Measurements from ENCODE around the gene RAB36. TPM values are rescaled to one million over a fixed set of nuclear protein-coding genes. Genes with fewer than 3 reads are reported as not detected.

RAB36 gene
- total RNA-seq, 1 donor = 4.6 TPM

DNA sequence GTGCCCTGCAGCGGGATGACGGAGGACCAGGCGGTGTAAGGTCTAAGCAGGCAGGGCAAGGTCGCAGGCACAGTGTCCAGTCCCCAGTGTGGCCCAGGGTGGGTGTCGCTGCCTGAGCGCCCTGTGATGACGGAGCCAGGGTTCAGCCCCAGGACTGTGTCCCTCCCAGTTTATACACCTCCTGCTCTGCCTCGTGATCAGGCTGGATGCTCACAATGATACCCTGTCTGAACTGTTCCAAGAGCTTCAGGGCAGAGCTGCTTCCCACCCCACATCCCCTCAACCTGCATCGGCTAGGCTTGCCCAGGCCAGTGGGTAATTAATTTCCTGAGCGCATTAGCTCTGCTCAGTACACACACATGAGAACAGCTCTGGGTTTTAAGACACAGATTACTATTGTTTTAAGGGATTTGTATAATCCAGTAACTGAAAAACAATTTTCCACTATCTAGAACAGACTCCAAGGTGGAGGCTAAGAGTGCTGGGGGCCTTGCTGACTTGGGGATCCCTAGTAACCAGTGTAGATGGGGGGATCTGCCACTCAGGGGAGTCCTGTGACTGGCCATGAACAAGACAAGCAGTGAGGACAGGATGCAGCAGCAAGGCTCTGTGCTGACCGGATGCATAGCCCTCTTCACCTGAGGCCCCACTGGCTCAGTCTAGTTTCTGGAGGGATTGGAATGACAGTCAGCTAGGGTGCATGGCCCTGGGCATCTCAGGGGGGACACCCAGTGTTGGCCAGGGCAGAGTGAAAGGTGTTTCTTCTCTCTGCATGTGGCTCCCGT, 40.9 kb upstream of the RAB36 start:
- no peak for DNase-seq (ENCODE audit: low read depth)
- H3K4me3 ChIP-seq (ENCODE audit: low read depth, low read length) = no peak overlapping the region
- no peak for TF ChIP-seq CTCF (IDR thresholded peaks at IDR 0.05; ENCODE audit: insufficient read depth, low read length)

- no peak for TF ChIP-seq CTCF (IDR thresholded peaks at IDR 0.05; ENCODE audit: insufficient read depth, low read length)
- no peak for DNase-seq (ENCODE audit: low read depth)
- H3K4me3 ChIP-seq (ENCODE audit: low read depth, low read length) = no peak overlapping the region
These were observed 40.0 kb upstream of the RAB36 start for GRCh38 chr22:23105304-23105703.

GRCh38 chr22:23105919-23106318, 39.4 kb upstream of the RAB36 start:
- no peak for DNase-seq (ENCODE audit: low read depth)
- TF ChIP-seq CTCF (IDR thresholded peaks at IDR 0.05; ENCODE audit: insufficient read depth, low read length) = no peak
- H3K4me3 ChIP-seq (ENCODE audit: low read depth, low read length) = no peak overlapping the region

DNA sequence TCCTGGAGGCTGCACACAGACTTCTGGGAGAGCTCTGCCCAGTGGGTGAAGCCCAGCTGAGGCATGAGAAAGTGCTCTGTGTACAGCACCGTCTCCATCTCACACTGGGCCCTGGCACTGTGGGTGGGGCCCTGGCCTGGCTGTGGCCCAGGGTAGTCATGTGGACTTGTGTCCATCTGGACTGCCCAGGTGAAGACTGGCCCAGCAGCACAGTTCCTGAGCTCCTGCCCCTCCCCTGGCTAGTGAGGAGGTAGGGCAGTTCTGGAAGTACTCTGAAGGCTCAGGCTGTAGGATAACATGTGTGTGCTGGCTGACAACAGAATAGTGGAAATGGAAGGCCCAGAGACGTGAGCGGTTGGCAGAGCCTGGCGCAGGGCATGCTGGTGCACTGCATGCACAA, 38.9 kb upstream of the RAB36 start:
- no peak for DNase-seq (ENCODE audit: low read depth)
- no peak overlapping the region for H3K4me3 ChIP-seq (ENCODE audit: low read depth, low read length)
- no peak for TF ChIP-seq CTCF (IDR thresholded peaks at IDR 0.05; ENCODE audit: insufficient read depth, low read length)

GRCh38 chr22:23106906-23107367, 38.3 kb upstream of the RAB36 start:
- TF ChIP-seq CTCF (IDR thresholded peaks at IDR 0.05; ENCODE audit: insufficient read depth, low read length) = no peak
- DNase-seq (ENCODE audit: low read depth) = no peak
- no peak overlapping the region for H3K4me3 ChIP-seq (ENCODE audit: low read depth, low read length)

DNA sequence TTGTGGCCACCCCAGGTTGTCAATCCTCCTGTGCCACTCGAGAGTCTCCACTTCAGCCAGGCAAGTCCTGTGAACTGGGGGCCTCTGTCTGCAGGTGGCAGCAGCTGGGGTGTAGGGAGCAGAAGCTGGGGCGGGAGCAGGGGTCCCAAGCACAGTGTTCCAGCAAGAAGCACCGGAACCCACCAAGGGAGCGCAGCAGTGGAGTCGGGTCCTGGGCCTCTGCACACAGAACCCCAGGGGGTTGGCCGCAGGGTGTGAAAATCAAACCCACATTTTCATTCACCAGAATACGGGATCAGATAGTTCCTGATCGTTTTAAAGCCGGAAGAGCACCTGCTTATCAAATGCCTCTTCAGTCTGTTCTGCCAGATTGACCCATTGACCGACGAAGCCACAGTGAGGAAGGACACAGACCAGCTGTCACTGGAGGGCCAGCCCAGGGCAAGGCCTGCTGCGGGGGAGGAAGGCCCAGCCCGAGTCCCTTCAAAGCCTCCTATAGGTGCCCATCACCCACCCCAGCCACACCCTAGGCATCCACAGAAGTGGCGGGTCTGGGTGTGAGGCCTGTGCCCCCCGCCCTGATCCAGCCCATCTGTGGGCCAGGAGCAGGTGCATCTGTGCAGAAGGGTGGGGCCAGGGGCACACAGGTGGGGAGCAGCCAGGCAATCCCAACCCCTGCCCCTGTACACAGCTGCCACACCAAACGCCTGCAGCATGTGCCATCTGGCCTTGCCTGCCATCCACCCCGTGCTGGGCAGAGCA, 37.6 kb upstream of the RAB36 start:
- no peak overlapping the region for H3K4me3 ChIP-seq (ENCODE audit: low read depth, low read length)
- DNase-seq (ENCODE audit: low read depth) = no peak

More for the DNA sequence above, 37.6 kb upstream of the RAB36 start:
- no peak for TF ChIP-seq CTCF (IDR thresholded peaks at IDR 0.05; ENCODE audit: insufficient read depth, low read length)

Data from fibroblast of the aortic adventitia (primary cell).